Activated T-cell treated with anti-CD3 and anti-CD28 coated beads for 4 hours (primary cell): ENCODE measurements around the gene SYNJ2.
"Not testable (repeated sequence)": the region's sequence is repeated elsewhere in the genome, so short reads cannot be mapped to it uniquely, and the experiment has no call there.

Experiments used
- DNase-seq: peaks from one replicate; pipeline ENCODE4 v3.0.0-alpha.2; 2020

Gene SYNJ2

DNA sequence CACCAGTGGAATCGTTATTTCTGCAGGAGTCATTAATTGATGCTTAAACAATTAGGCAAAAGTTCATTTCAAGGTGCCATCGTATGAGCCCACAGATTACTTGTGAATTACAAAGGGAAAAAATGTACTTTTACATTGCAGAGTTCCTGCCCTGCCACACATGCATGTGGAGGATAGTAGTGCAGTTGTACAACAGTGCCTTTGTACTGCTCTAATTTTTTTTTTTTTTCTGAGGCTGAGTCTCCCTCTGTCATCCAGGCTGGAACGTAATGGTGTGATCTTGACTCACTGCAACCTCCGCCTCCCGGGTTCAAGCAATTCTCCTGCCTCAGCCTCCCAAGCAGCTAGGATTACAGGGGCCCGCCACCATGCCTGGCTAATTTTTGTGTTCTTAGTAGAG is 26.0 kb upstream of the SYNJ2 start:
- no peak for DNase-seq

DNA sequence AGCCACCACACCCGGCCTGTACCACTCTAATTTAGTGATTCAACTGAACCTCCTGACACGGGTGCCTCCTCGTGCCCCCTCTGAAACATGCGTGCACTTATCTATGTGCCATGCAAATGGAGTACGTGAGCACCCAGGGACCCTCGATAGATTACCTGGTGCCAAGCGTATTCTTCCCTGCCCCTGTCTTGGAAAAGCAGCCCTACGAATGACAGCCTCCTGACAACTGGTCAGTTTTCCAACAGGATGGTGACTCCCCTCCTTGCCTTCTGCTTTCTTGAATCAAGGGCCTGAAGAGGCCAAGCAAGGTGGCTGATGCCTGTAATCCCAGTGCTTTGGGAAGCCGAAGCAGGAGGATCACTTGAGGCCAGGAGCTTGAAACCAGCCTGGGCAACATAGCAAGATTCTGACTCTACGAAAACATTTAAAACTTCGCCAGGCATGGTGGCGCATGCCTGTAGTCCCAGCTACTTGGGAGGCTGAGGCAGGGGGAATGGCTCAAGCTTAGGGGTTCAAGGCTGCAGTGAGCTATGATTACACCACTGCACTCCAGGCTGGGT is 25.4 kb upstream of the SYNJ2 start:
- no peak for DNase-seq

DNA sequence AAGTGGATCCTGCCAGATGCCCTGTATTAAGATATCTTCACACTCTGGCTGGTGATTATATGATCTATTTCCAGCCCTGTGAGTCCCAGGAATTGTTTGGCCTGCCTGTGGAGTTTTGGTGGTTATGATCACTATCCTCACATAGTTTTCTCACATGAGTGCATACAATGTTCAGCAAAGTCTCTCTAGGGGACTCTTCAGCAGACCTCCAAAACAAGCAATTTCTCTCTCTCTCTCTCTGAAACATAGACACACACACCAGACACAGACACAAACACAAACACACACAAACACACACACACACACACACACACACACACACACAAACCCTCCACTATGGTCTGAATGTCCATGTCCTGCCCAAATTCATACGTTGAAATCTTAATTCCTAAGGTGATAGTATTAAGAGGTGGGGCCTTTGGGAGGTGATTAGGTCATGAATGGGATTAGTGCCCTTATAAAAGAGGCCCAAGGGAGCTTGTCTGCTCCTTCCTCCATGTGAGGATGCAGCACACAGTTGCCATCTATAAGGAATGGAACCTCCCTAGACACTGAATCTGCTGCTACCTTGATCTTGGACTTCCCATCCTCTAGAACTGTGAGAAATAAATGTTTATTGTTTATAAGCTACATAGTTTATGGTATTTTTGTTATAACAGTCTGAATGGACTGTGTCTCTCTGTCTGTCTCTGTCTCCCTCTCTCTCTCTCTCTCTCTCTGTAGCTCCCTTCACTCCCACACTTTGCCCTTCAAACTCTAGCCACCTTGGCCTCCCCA is 22.0 kb upstream of the SYNJ2 start:
- DNase-seq, result no peak

DNA sequence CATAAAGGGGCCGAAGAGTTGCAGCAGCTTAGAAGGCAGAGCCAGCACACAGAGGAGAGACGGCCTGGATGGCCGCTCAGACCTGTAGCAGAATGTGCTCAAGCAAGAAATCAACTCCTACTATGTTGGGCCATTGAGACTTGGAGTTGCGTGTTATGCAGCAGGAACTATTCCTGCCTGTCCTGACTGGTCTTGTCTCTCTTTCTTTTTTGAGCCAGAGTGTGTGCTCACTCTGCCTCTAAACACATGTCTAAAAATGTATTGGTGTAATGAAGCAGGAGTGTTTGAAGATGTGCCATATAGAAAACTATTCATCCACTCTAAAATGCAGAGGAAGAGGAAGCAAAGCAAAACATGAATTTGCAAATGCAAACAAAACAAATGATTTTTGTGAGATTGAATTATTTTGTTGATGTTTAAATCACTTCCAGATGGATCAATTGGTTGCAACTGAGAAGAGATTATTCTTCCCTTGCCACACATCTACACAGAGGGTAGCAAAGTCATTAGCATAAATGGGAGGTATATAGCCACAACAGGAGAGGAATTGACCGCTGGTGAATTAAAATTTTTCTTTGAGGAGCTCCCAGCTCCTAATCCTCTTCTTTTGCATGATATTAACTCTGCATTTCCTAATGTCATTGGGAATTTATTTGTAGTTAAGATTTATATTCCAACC is 20.4 kb upstream of the SYNJ2 start:
- no peak for DNase-seq

DNA sequence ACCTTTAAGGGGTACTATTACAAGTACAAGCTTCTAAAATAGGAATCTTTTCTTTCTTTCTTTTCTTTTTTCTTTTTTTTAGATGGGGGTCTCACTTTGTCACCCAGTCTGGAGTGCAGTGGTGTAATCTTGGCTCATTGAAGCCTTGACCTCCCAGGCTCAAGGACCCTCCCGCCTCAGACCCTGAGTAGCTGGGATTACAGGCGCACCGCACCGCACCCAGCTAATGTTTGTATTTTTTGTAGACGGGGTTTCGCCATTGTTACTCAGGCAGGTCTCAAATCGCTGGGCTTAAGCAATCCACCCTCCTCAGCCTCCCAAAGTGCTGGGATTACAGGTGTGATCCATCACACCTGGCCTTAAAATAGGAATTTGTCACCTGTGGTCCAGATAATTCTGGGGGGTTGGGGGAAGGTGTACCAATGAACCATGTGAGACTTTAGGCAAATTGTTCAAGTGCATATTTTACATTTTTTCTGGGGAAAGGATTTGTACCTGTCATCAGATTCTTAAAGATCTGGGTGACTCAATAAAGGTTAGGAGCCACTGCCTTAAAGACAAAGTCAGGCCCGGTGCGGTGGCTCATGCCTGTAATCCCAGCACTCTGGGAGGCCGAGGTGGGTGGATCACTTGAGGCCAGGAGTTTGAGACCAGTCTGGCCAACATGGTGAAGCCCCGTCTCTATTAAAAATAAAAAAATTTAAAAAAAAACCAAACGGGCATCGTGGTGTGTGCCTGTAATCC is 19.7 kb upstream of the SYNJ2 start:
- no peak for DNase-seq

DNA sequence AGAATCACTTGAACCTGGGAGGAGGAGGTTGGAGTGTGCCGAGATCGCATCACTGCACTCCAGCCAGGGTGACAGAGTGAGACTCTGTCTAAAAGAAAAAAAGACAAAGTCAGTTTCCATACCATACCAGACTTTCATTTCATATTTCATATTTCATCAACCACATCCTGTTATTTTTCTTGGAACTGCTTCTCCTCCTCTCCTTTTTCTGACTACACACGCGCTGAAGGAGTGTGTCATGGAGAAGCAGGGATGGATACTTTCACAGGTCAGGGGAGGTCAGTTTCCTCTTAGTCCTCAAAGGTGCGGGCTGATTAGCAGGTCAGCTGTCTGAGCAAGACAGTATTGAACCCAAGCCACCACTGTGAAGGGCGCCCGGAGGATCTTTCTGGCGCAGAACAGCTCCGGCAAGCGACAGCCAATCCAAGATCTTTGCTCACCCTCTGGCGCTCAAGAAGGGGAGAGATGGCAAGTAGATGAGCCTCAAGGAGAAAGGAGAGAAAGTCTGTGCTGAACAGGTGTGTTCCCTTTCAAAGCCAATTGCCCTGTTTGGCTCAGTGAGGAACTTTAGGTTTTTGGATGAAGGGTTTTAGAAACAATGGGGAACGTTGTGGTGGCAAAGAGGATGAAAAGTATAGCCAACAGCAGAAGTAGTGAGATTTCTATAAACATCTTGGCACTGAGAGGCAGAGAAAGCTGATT is 18.9 kb upstream of the SYNJ2 start:
- DNase-seq, result no peak

DNA sequence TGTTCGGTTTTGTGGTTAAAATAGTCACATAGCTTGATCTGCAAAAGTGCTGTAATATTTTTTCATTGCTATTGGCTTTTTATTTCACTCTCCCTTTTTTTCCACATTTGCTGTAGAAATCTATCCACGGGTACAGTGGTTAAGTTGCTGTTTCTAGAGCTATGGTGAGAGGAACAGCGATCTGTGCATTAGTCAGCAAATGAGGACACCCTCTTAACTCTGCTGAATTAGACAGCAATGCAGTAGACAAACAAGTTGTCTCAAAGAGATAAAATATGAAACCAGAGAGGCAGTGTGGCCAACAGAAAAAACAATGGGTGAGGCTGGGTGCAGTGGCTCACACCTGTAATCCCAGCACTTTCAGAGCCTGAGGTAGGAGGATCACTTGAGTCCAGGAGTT is 17.6 kb upstream of the SYNJ2 start:
- DNase-seq, result no peak

DNA sequence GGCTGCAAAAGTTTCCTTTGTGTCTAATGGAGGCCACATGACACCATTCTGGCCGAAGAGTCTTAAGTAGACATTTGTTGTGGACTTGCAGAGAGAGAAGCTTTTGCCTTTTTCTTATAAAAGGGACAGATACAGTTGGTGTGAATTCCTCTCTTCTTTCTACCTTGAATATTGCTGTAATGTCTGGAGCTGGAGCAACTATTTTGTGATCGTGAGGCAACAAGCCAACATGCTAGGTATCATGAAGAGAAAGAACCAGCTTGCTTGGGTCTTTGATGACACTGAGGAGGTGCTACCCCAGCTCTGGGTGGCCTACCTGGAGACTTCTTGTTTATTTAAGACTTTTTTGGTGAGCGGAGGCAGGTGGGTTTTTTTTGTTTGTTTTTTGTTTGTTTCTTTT is 16.3 kb upstream of the SYNJ2 start:
- no peak for DNase-seq

DNA sequence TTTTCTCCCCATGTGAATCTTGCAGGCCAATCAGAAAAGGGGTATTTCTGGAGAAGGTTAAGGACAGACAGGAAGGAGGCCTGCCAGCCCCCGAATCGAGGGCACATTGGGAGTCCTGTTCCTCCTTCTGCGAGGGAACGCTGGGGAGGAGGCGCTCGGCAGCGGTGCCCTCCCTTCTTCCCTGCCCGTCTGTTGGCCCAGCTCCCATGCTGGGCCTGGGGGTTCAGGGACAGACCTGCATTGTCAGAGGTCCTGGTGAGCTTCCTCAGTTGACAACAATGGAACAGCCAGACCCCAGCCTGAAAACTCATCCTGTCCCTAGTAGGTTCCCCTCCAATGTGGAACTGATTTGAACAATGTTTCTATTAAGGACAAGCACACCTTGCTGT is 15.1 kb upstream of the SYNJ2 start:
- DNase-seq, result no peak

DNA sequence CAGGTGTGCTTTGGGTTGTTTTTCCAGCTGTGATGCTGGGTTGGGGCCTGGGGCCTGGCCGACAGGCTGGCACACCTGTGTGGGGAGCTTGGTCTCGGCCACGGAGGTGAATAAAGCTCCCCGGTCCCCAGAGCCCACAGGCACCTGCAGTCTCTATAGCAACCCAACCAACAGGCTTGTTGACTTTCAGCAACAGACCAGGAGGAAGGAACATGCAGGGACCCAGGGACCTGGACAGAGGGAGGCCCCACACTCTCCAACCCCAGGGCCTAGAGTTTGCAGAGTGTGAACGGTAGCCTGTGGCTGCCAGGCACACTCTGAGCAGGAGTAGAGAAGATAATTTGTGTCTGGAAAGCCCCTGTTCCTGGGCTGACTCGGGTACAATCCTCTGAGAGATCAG is 14.6 kb upstream of the SYNJ2 start:
- no peak for DNase-seq

DNA sequence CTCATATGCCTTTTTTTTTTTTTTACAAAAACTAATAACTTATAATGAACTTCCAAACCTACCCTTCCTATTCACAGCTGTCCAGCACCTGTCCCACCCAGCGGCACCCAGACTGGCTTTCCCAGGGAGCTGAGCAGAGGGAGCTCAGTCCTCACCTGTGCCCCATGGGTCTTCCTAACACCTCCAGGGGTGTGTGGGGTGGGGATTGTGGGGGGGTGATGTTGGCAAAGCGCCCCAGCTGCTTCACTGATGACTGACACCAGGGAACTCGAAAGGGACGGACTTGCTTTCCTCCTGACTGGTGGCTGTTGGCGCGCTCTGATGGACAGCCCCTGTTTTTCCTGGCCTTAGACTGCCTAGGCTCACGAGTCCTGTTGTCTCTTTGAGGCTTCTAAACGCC is 14.2 kb upstream of the SYNJ2 start:
- DNase-seq, result no peak

DNA sequence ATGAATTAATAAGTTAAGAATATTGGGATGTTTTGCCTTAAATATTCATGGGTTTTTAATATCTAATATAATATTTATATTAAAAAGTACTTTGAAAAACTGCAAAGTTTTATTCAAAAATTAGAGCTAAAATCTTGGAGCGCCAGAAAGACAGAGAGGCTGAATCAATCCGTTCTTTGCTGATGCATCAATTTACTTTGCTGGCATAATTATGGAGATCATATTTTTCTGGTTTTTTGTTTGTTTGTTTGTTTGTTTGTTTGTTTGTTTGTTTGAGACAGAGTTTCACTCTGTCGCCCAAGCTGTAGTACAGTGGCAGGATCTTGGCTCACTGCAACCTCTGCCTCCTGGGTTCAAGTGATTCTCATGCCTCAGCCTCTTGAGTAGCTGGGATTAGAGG is 9.5 kb upstream of the SYNJ2 start:
- DNase-seq, result not testable (repeated sequence)

DNA sequence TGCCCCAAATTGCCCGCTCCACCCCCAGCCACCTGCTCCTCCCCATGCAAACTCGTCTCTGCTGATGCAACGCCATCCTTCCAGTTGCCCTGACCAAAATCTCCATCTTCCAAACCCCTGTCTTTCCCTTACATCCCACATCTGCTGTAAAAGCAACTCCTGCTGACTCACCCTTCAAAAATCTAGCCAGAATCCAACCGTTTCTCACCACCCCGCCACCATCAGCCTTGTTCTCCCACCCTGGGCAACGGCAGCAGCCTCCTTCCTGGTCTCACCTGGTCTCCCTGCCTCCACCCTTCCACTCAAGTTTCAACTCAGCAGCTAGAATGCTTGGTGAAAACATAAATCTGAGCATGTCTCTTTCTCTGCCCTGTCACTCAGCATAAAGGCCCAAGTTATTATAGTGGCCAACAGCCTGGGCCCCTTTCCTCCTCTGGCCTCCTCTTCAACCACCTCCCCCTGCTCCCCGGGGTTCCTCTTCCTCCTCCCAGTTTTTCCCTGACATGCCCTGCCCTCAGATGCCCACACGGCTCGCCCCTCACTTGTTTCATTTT is 7.2 kb upstream of the SYNJ2 start:
- no peak for DNase-seq

DNA sequence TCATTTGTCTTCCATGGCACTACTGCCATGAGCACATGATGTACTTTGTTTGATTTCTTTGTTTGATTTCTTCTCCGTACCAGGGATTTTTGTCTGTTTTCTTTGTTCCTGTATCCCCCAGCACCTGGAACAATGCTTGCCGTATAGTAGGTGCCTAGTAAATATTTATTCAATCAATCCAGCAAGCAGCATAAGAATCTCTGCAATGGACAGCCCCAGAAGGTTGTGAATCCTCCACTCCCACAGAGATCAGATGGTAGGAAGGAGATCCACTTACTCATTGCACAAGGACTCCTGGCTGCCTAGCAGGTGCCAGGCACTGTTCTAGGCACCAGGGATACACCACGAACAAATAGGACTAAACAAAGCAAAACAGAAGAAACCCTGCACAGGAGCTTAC is 6.7 kb upstream of the SYNJ2 start:
- no peak for DNase-seq

DNA sequence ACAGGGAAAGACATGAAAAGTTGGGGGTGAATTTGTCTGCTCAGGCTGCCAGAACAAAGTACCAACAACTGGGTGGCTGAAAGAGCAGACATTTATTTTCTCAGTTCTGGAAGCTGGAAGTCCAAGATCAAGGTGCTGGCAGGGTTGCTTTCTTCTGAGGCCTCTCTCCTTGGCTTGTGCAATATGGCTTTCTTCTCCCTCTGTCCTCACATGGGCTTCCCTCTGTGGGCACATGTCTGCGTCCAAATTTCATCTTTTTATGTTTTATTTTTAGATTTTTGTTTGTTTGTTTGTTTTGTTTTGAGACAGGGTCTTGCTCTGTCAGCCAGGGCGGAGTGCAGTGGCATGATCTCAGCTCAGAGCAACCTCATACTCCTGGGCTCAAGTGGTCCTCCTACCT is 6.2 kb upstream of the SYNJ2 start:
- DNase-seq, result no peak

DNA sequence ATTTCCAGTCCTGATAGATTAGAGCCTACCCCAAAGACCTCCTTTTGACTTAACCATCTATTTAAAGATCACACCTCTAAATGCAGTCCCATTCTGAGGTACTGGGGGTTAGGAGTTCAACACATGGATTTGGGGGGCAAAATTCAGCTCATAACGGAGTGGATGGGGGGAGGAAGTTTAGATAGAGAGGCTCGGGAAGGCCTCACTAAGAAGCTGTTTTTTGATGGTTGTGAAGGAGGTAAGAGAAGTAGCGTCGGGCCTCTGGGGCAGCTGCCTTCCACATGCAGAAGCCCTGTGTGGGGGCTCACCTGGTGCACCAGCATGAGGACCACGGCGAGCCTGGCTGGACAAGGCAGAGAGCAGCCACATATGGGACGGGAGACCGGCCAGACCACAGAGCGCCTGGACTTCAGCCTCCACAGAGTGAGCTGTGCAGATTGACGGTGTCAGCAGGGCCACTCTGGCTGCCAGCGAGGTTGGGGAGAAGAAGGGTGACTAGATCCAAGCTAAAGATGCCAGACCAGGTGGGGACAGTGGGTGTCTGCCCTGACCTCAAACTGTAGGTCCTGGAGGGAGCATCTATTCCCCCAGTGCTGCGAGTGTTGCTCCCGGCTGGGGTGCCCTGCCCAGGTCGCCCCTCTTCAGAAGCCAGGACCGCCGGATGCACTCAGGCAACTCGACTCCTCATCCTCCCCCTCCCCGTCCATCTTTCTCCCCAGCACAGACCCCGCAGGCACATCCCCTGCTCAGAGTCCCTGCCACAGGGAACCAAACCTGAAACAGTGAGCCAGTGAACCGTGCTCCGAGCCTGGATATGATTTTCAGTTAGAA is 5.1 kb upstream of the SYNJ2 start:
- DNase-seq, result no peak

DNA sequence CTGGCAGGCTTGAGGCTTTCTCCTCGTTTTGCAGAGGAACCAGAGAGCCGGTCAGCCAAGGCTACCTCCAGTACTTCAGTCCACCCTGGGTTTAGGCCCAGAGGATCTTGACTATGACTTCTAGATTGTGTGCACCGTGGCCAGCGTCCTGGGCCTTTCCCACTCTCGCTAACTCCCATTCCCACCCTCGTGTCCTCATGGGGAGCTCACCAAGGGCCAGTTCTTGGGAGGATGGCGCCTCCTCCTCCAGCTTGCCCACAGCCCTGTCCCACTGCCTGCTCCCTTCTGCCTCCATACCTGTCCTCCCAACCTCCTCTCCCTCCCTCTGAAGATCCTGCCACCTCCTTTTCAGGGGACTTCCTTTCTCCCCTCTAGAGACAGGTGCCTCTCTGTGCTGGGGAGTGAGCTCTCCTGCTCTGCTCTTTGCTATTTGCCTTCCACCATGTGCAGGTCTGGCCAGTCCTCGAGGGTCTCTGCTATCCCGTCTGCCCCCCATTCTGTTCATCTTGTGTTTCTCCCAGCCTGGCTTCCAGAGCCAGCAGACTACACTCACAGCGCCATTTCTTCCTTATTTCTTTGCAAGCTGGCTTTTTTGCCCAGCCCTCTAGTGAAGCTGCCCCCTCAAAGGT is 4.4 kb upstream of the SYNJ2 start:
- no peak for DNase-seq

DNA sequence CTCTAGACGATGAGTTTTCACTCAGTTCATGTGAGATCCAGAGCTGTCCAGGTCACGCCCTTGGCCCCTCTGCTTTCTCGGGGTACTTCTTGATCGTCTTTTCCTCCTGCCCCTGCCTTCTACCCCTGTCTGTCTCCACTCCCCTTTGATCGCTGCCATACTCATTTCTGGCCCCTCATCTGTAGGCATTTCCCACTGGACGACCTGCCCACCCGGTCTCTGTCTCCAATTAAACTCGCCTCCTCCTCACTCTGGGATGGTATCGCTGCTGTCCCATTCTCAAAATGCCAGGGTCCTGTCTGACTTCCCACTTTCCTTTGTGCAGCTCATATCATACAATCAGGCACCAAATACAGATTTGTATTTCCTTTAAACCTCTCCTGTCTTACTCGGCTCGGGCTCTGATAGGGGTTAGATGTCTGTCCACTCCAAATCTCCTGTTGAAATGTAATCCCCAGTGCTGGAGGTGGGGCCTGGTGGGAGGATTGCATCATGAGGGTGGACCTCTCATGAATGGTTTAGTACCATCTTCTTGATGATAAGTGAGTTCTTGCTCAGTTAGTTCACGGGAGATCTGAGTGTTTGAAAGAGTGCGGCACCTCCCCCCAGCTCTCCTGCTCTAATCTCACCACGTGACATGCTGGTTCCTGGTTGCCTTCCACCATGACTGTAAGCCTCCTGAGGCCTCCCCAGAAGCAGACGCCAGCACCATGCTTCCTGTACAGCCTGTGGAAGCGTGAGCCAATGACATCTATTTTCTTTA is 3.5 kb upstream of the SYNJ2 start:
- no peak for DNase-seq

DNA sequence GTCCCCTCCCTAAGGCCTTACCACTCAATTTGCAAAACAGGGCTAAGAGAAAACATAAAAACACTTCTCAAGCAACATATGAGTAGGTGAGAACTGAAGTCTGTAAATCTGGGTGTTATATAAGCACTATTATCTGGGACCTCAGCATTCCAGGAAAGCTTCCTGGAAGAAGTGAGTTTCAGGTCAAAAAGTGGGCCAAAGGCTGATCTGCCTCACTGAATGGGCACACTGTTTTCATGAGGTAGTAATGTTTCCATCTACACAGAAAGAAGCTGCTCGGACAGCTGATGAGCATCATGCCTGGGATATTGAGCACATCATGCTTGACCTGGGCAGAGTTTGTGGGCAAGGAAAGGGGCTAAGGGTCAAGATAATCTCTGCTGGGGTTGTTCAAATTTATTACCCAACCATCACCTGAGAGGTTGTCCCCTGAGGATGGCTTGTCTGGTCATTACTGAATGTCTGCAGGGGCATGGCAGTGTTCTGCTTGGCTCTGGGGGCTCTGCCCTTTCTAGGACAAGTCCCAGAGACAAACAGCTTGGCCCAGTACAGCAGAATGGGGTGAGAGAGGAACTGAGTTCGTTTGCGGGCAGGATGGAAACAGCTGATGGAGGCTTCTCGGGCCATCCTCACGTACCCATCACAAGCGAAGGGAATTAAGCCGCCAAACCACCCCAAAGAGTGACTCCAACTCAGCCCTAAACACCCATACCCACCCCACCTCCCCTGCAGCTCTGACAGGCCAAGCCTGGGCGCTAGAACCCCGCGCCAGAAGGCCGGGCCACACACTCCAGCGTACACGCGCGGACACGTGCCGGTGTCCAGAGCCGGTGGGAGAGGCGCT is 1.2 kb upstream of the SYNJ2 start:
- DNase-seq, result no peak

DNA sequence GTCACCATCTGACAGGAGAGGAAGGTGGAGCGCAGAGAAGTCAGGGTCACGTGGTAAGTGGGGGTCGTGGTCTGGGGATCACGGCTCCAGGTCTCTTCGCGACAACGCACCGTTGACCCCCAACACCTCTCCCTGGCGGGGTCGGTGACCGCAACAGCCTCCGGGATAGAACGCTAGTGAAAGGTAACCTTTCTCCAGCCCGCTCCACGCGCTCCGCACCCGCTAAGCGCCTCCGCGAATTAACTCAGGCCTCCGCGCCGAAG is 600 bp upstream of the SYNJ2 start:
- no peak for DNase-seq
